A673 (cell line): Measurements from ENCODE around the gene RNMT. TPM values are rescaled to one million over a fixed set of nuclear protein-coding genes. Genes with fewer than 3 reads are reported as not detected.
A peak's percentile ranks its signal among the peaks of the same experiment; 100 is the strongest.

Experiments used
- BruUV-seq: library from RNA; stranded (reverse); fragments of 400-500 nt; replicated peaks from 2 replicates; lab custom pipeline; 2021; lab: Mats Ljungman, UMichigan
- CTCF ChIA-PET: fragments of 300-600 bp; sonication (Branson Sonifier 250); formaldehyde crosslinking; loops from one replicate; lab custom pipeline; 2022; ENCODE audit warnings: antibody characterized with exemption; lab: Charles Lee
- POLR2A ChIA-PET: fragments of 300-600 bp; sonication (Branson Sonifier 250); formaldehyde crosslinking; loops from one replicate; lab custom pipeline; 2022; ENCODE audit warnings: antibody characterized with exemption; ENCODE audit not compliant: low non-redundant PET; lab: Charles Lee
- DNase-seq: peaks from one replicate; pipeline ENCODE4 v3.0.0-alpha.2; 2015; ENCODE audit warnings: low spot score
- H3K27ac ChIP-seq: fragments of 200-600 bp; sonication (generic); 2 replicates; pipeline ENCODE4 v1.5.1; 2016; ENCODE audit warnings: mixed run types, low read depth, mild to moderate bottlenecking, mixed read lengths, antibody characterized with exemption, low read length; ENCODE audit not compliant: poor library complexity, severe bottlenecking
- H3K27me3 ChIP-seq: fragments of 200-600 bp; sonication (generic); replicated peaks from 2 replicates; pipeline ENCODE4 v1.6.1; 2017; ENCODE audit warnings: mixed run types, low read depth, mild to moderate bottlenecking, mixed read lengths, antibody characterized with exemption, low read length; ENCODE audit not compliant: insufficient read depth, poor library complexity
- H3K36me3 ChIP-seq: fragments of 200-600 bp; sonication (generic); 2 replicates; pipeline ENCODE4 v1.6.1; 2016; ENCODE audit warnings: mixed run types, mild to moderate bottlenecking, mixed read lengths, antibody characterized with exemption, low read length; ENCODE audit not compliant: insufficient read depth, poor library complexity, severe bottlenecking
- H3K4me1 ChIP-seq: fragments of 200-600 bp; sonication (generic); 2 replicates; pipeline ENCODE4 v1.6.1; 2017; ENCODE audit warnings: mixed run types, mild to moderate bottlenecking, mixed read lengths, antibody characterized with exemption, low read length; ENCODE audit not compliant: insufficient read depth, poor library complexity, severe bottlenecking
- H3K4me3 ChIP-seq: fragments of 200-600 bp; sonication (generic); 2 replicates; pipeline ENCODE4 v1.5.1; 2016; ENCODE audit warnings: low read depth, mixed run types, mild to moderate bottlenecking, mixed read lengths, low read length; ENCODE audit not compliant: poor library complexity, severe bottlenecking
- H3K9me3 ChIP-seq: fragments of 200-600 bp; sonication (generic); 2 replicates; pipeline ENCODE4 v1.6.1; 2016; ENCODE audit warnings: mixed run types, low read depth, mild to moderate bottlenecking, mixed read lengths, antibody characterized with exemption, low read length; ENCODE audit not compliant: poor library complexity, severe bottlenecking
- EZH2 ChIP-seq: fragments of 200-600 bp; sonication (generic); IDR thresholded peaks from 2 replicates; pipeline ENCODE4 v1.6.1; 2017; ENCODE audit warnings: borderline replicate concordance, low read depth, mild to moderate bottlenecking, mixed read lengths, antibody characterized with exemption, low read length; ENCODE audit not compliant: poor library complexity, severe bottlenecking
- intact Hi-C: fragments of 100-400 bp; cut with micrococcal nuclease; formaldehyde crosslinking; loops from one replicate; pipeline ENCODE4 v1.10.0; 2022; ENCODE audit not compliant: unreplicated experiment
- total RNA-seq: library from RNA; stranded (reverse); gene quantifications from 2 replicates; pipeline ENCODE4 v1.2.3, GENCODE V29; 2021
- TF ChIP-seq, protein P1 (sequence below): fragments of 300-800, 200-600 bp; sonication (generic); conservative IDR thresholded peaks from 2 replicates; pipeline ENCODE4 v1.5.1; 2017; ENCODE audit warnings: low read depth, mild to moderate bottlenecking, antibody characterized with exemption, low read length, moderate library complexity, mixed read lengths

The RNMT gene
- total RNA-seq, 1 experiment from 2014 or later: 31.4 TPM

DNA sequence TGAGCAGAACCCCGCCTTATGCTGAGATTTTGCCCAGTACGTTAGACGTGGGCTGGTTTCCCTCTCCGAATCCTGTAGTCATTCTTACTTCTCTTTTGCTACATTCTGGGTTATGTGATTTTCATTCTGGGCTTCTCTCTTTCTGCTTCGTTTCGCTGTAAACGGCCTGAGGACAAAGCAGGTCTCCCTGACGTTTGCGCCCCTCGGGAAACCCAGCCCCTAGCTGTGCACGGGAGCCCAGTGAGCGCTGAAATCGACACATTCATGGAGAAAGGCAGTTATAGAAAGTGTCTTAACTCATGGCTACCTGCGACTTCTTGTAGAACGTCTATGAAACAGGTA, 74.8 kb downstream of the RNMT start:
- Histone ChIP-seq H3K27me3 (peaks cover 36% of the 10 kb centered on the region), H3K4me3 (peak overlapping the region; percentile 9), H3K9me3 (no peaks in the 10 kb centered on the region), H3K36me3 (no peaks in the 10 kb centered on the region), H3K27ac (no peak overlapping the region), H3K4me1 (peaks cover 4% of the 10 kb centered on the region)
- ChIA-PET CTCF (interaction anchor here (1.0 kb wide), 1 partner anchor 11 kb away, joined by 4 read pairs; no protein-coding TSS in a partner anchor), POLR2A (no interaction called here)
- TF ChIP-seq EZH2: no peak
- TF ChIP-seq, protein P1, sequence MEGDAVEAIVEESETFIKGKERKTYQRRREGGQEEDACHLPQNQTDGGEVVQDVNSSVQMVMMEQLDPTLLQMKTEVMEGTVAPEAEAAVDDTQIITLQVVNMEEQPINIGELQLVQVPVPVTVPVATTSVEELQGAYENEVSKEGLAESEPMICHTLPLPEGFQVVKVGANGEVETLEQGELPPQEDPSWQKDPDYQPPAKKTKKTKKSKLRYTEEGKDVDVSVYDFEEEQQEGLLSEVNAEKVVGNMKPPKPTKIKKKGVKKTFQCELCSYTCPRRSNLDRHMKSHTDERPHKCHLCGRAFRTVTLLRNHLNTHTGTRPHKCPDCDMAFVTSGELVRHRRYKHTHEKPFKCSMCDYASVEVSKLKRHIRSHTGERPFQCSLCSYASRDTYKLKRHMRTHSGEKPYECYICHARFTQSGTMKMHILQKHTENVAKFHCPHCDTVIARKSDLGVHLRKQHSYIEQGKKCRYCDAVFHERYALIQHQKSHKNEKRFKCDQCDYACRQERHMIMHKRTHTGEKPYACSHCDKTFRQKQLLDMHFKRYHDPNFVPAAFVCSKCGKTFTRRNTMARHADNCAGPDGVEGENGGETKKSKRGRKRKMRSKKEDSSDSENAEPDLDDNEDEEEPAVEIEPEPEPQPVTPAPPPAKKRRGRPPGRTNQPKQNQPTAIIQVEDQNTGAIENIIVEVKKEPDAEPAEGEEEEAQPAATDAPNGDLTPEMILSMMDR: no peak
- intact Hi-C loops: loop anchor here (5.0 kb wide), 1 partner anchor 244 kb away; no protein-coding TSS in a partner anchor
- no TSS peak for BruUV-seq
- no peak for DNase-seq

DNA sequence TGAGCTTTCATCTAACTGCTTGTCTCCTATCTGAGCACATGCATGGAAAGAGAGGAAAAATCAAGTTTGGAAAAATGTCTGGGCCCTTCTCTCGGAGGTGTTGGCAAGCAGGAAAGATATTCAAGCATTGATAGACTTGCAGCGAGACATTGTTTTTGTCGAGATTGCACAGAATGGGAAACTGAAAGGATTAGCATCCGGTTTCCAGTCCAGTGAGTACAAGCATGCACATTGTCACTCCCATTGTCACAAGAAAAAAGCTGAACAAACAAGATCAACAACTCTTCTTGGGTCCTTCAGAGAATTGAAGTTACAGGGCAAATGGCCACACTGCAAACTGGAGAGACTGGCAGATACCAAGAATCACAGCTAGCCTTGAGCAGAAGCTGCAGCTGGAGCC, 77.8 kb downstream of the RNMT start:
- Histone ChIP-seq H3K36me3 (no peaks in the 10 kb centered on the region), H3K4me1 (peaks cover 4% of the 10 kb centered on the region), H3K27me3 (peaks cover 36% of the 10 kb centered on the region), H3K4me3 (no peak overlapping the region), H3K27ac (no peak overlapping the region), H3K9me3 (no peaks in the 10 kb centered on the region)
- no TSS peak for BruUV-seq
- intact Hi-C loops: loop anchor here (5.0 kb wide), 1 partner anchor 247 kb away; no protein-coding TSS in a partner anchor
- no peak for DNase-seq
- CTCF ChIA-PET: no interaction called here
- TF ChIP-seq, protein P1: no peak
- TF ChIP-seq EZH2: no peak
- POLR2A ChIA-PET: no interaction called here

DNA sequence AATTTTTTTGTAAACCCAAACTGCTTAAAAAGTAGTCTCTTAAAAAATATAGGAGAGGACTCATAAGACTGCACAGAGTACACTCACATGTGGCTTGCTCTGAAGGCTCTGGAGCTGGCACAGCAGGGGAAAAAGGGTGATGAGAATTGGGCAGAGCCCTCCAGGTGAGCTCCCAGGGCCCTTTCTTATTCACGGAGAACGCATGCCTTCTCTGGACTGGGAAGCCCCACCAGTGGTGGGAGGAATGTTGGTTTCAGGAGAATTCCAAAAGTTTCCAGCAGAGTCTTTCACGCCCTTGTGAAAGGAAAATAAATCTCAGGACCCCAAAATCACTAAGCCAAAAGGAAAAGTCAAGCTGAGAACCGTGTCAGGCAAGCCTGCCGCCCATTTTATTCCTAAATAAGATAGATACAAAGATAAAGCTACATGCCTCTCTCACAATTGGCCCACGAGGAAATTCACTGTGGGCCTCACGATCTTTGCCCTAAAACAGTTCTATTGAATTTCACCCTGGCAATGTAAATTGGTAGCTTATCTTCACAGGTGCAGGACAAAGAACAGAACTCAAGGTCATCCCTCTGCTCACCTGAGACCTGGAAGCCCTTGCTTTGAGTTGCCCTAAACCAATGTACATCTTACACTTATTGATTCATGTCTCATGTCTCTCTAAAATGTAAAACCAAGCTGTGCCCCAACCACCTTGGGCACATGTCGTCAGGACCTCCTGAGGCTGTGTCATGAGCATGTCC, 82.0 kb downstream of the RNMT start:
- Histone ChIP-seq H3K4me3 (no peak overlapping the region), H3K9me3 (no peaks in the 10 kb centered on the region), H3K36me3 (no peaks in the 10 kb centered on the region), H3K27me3 (peaks cover 14% of the 10 kb centered on the region), H3K4me1 (no peaks in the 10 kb centered on the region), H3K27ac (no peak overlapping the region)
- no peak for DNase-seq
- POLR2A ChIA-PET: no interaction called here
- CTCF ChIA-PET: no interaction called here
- no TSS peak for BruUV-seq
- intact Hi-C loops: no loop called here
- no peak for TF ChIP-seq EZH2
- TF ChIP-seq, protein P1: no peak
